GM19468 (cell line): ENCODE measurements around the gene ZBTB4.

ENCODE experiments used
- ATAC-seq: cut with Tn5 transposase; IDR thresholded peaks from one replicate; pipeline ENCODE4 v1.9.1; 2021; ENCODE audit warnings: mild to moderate bottlenecking, moderate library complexity, moderate number of reproducible peaks; ENCODE audit not compliant: unreplicated experiment; ENCODE audit errors: extremely low read depth

The ZBTB4 gene

GRCh38 chr17:7443499-7444485, 35.6 kb downstream of the ZBTB4 start:
- ATAC-seq, result no peak

- no peak for ATAC-seq
Measured at GRCh38 chr17:7442142-7442541, 37.3 kb downstream of the ZBTB4 start.

- ATAC-seq, result no peak
Measured at GRCh38 chr17:7441266-7441665, 38.2 kb downstream of the ZBTB4 start.

- ATAC-seq, result no peak
Measured at GRCh38 chr17:7440834-7441195, 38.6 kb downstream of the ZBTB4 start.

DNA sequence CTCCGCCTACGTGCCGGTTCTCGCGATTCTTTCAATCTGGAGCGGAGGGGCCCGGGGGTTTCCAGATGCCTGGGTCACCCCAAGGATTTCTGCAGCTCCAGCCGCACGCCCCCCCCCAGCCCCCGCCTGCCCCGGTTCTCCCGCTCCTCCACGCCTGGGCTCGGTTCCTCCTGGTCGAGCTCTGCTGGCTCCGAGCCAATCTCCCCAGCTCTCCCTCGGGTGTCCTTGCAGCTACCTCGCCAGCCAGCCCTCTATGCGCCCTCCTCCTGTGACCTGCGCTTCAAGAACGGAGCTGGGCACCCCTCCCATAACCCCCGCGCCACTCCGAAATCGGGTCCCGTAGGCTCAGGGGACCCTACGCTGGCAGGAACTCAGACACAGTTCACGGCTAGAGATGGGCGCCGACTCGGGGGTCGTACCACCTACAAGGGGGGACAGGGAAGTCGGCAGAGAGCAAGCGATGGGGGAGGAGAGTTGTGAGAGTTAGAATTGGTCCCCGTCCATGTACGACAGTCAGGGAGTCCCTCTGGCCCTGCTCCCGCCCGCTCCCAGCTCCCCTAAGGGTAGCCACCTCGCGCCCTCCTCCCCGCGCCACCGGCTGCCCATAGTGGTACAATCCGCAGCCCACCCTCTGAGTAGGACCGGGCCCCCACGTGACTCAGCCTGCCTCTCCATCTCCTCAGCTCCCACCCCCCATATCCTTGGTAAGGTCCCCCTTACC, 39.2 kb downstream of the ZBTB4 start:
- no peak for ATAC-seq

DNA sequence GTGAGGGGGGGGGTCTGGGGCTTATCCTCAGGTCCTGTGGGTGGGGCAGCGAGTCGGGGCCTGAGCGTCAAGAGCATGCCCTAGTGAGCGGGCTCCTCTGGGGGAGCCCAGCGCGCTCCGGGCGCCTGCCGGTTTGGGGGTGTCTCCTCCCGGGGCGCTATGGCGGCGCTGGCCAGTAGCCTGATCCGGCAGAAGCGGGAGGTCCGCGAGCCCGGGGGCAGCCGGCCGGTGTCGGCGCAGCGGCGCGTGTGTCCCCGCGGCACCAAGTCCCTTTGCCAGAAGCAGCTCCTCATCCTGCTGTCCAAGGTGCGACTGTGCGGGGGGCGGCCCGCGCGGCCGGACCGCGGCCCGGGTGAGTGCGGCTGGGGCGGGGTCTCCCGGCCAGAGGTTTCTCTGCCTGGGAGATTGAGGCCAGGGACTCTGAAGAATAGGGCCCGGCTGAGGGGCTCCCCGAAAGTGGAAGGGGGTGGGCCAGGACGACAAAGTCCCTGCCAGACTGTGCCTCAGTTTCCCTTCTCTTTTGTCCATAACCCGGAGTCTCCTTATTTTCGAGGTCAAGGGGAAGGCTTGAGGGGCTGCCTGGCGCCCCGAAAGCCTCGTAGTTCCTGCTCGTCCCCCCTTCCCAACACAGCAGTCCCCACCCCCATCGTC, 39.8 kb downstream of the ZBTB4 start, which contains the start of gene FGF11:
Gene FGF11 (plus strand): TSS at position 51 of the 651 bp plus-strand sequence. CDS start 109 bp downstream, at position 160.
- no peak for ATAC-seq

GRCh38 chr17:7438656-7439460, 40.6 kb downstream of the ZBTB4 start:
- no peak for ATAC-seq

DNA sequence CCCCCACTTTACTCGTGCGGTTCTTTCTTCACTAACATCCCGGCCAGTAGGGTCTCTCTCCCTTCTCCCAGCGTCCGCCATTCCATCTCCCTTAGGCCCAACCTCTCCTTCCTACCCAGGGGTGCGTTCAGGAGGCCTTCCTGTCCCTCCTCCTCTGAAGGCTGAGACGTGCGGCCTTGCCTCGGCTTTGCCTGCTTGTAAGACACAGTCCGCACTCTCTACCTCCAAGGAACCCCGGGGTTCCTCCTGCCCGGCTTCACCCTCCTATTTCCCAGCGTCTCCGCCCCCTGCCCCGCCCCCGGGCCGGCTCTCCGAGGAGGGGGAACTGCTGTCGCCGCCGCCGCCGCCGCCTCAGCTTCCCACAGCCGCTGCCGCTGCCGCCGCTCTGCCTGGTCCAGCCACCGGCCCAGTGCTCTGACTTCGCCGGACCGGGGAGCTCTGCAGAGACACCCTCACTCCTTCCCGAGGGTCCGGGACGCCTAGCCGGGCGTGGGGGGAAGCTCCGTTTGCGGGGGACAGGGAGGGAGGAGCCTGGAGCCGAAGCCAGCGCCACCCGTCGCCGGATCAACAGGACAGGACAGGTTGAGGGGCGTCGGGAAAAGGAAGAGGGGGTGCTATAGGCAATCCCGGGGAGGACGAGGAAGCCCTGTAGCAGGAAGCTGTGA, 41.3 kb downstream of the ZBTB4 start:
- ATAC-seq, result no peak

DNA sequence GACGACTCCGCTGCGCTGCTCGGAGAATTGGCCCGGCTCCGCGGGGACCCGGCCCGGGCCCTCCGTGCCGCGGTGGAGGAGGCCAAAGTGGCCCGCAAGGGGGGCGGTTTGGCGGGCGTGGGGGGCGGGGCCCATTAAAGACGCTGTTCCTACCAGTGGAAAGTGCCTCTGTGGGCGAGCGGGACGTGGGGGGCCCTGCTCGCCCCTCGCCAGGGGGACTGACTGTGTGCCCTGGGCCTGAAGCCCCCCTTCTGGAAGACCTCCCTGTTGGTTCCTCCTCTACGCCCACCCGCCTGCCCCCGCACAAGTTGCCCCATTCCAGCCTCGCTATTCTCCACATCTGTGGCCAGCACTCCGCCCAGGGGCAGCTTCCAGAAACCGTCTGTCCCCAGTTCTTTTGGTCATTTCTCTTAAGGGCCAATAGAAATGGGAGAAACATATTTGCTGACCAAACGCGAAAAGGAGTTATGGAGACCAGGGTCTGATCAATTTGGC, 42.0 kb downstream of the ZBTB4 start:
- ATAC-seq, result no peak

DNA sequence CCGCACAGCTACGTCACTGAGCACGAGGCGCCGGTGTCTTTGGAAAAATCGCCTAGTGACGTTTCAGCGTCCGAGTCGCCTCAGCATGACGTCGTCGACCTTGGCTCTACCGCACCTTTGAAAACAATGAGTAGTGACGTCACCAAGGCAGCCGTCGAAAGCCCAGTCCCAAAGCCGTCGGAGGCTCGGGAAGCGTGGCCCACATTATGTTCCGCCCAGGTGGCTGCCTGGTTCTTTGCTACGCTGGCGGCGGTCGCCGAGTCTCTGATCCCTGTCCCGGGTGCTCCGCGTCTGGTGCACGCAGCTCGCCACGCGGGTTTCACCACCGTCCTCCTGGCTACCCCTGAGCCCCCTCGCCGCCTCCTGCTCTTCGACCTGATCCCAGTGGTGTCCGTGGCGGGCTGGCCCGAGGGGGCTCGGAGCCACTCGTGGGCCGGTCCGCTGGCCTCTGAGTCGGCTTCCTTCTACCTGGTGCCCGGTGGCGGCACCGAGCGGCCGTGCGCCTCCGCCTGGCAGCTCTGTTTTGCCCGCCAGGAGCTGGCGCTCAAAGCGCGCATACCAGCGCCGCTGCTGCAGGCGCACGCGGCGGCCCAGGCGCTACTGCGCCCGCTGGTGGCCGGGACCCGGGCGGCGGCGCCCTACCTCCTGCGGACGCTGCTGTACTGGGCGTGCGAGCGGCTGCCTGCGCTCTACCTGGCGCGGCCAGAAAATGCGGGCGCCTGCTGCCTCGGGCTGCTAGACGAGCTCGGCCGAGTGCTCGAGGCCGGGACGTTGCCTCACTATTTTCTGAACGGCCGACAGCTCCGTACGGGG, 42.7 kb downstream of the ZBTB4 start:
- ATAC-seq, result no peak

GRCh38 chr17:7435676-7436555, 43.5 kb downstream of the ZBTB4 start:
- no peak for ATAC-seq

DNA sequence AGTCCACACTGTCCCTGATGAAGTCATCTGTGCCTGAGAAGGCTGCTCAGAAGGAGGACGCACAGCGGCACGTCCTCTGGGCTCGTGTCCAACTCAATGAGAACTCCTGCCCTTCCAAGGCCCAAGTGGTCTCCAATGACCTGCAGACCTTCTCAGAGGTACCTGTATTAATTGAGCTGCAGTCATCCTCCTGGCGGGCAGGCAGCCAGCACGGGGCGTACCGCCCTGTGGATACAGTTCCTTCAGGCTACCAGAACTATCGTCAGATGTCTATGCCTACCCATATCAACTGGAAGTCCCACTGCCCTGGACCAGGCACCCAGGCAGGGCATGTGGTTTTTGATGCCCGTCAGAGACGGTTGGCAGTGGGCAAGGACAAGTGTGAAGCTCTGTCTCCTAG, 47.1 kb downstream of the ZBTB4 start:
- no peak for ATAC-seq

GRCh38 chr17:7431231-7431630, 48.2 kb downstream of the ZBTB4 start:
- ATAC-seq, result no peak

DNA sequence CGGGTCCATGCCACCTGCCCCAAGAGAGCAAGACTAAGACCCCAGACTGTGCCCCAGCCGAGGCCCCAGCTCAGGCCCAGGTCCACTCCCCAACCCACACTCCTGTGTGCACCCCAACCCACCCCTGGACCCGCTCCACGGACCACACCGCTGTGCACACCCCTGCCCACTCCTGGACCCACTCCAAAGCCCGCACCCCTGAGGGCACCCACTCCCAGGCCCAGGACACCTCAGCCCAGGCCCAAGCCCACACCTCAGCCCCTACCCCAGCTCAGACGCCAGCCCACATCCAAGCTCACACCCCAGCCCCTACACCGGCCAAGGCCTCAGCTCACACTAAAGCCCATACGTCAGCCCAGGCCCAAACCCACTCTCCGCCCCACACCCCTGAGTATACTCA, 49.7 kb downstream of the ZBTB4 start:
- ATAC-seq, result no peak

DNA sequence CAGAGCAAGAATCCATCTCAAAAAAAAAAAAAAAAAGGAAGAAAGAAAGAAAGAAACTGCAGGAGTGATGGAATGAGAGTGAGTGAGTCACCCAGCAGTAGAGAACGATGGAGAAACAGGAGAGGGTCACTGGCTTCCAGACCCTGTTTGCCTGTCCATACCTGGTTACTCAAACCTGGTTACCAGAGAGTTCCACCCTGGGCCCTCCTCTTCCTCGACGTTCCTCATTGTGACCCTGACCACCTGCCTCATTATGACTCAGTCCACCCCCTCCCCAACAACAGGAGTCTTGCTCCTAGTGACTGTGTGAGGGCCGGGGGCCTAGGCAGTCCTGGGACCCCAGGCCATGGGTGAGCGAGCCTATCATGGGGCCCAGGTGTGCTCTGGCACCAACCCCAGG, 50.9 kb downstream of the ZBTB4 start, which contains the start of gene SPEM3:
Gene SPEM3 (plus strand): TSS at position 301 of the 400 bp plus-strand sequence. CDS start 46 bp downstream, at position 347.
- no peak for ATAC-seq

- ATAC-seq, result no peak
Measured at GRCh38 chr17:7427549-7427948, 51.9 kb downstream of the ZBTB4 start.

GRCh38 chr17:7426896-7427489, 52.4 kb downstream of the ZBTB4 start:
- no peak for ATAC-seq
